GM12874 (cell line): ENCODE results near the gene ALG13.

ENCODE experiments used
- CTCF ChIP-seq: IDR thresholded peaks from 2 replicates; pipeline ENCODE4 v1.5.1; 2011; ENCODE audit warnings: low read depth, mild to moderate bottlenecking, control low read depth, low read length, moderate library complexity; ENCODE audit not compliant: insufficient read depth

Gene ALG13

GRCh38 chrX:111680988-111681779 is at the start of gene ALG13:
Gene ALG13, plus strand, starts transcription at chrX:111681170. Its CDS starts 49 bp downstream, at chrX:111681219.
- peak; percentile 64 for TF ChIP-seq CTCF

GRCh38 chrX:111634823-111635729 is 45.9 kb upstream of the ALG13 start:
- no peak for TF ChIP-seq CTCF

DNA sequence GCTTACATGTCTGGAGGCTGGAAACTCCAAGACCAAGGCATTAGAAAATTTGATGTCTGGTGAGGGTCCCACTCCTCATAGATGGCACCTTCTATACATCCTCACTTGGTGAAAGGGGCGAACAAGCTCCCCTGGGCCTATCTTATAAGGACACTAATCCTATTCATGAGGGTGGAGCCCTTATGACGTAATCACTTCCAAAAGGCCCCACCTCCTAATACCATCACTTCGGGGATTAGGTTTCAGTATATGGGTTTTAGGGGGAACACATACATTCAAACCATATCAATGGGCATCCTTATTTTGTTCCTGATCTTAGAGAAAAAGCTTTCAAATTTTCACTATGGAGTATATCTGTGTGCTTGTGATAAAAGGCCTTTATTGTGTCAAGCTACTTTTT is 39.0 kb upstream of the ALG13 start:
- no peak for TF ChIP-seq CTCF

- TF ChIP-seq CTCF: no peak
These were observed 35.4 kb upstream of the ALG13 start for GRCh38 chrX:111645607-111646006.

GRCh38 chrX:111646515-111646914 is 34.5 kb upstream of the ALG13 start:
- no peak for TF ChIP-seq CTCF

DNA sequence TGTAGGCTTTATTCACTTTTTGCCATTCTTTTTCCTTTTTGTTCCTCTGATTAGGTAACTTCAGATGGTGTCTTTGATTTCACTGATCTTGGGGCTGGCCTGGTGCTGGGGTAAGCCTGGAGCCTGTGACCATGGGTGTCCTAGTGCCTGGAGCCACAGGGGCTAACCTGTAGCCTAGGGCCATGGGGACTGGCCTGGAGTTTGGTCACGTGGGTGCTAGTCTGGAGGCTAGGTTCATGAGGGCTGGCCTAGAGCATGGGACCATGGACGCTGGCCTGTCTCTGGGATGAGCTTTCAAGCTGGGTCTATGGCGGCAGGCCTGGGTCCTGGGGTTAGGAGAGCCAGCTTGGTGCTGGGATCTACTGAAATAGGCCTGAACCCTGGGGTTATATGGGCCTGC is 32.2 kb upstream of the ALG13 start:
- no peak for TF ChIP-seq CTCF

GRCh38 chrX:111649638-111650037 is 31.3 kb upstream of the ALG13 start:
- TF ChIP-seq CTCF: no peak
